GF-D8 (cell line): ENCODE results near the gene ATG9B.

Source experiments
- DNase-seq: peaks from one replicate; lab custom pipeline; 2025; lab: John Stamatoyannopoulos, UW

The ATG9B gene

DNA sequence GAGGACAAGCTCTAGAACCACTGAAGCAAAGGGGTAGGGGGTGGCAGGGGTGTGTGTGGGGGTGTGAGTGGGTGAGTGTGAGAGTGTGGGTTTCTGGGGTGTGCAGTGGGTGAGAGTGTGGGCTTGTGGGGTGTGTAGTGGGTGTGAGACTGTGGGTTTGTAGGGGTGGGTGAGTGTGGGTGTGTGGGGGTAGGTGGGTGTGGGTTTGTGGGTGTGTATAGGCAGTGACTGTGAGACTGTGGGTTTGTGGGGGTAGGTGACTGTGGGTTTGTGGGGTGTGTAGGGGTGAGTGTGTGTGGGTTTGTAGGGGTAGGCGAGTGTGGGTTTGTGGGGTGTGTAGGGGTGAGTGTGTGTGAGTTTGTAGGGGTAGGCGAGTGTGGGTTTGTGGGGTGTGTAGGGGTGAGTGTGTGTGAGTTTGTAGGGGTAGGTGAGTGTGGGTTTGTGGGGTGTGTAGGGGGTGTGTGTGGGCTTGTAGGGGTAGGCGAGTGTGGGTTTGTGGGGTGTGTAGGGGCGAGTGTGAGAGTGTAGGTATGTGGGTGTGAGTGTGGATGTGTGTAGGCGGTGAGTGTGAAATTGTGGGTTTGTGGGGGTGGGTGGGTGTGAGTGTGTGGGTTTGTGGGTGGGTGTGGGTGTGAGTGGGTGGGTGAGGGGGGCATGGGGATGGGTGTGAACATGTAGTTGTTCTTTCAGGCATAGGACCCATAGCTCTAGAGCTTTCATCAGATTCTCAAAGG, 24.6 kb downstream of the ATG9B start:
- no peak for DNase-seq

DNA sequence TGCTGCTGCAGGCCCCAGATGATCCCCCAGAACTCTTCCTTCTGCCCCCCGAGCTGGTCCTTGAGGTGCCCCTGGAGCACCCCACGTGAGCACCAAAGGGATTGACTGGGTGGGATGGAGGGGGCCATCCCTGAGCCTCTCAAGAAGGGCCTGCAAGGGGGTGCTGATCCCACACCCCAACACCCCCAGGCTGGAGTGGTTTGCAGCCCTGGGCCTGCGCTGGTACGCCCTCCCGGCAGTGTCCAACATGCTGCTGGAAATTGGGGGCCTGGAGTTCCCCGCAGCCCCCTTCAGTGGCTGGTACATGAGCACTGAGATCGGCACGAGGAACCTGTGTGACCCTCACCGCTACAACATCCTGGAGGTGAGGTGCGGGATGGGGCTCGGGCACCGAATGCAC, 25.3 kb downstream of the ATG9B start:
- DNase-seq: no peak

DNA sequence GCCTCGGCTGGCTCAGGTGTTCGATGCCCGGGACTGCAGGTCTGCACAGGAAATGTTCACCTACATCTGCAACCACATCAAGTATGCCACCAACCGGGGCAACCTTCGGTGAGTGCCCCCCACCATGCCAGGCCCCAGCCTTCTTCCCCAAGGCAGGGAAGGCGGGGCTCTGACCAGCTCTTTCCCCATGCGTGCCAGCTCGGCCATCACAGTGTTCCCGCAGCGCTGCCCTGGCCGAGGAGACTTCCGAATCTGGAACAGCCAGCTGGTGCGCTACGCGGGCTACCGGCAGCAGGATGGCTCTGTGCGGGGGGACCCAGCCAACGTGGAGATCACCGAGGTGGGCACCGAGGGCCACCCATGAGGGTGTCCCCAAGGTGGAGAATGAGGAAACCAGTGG, 26.0 kb downstream of the ATG9B start:
- DNase-seq: no peak

GRCh38 chr7:150997817-150998216, 26.5 kb downstream of the ATG9B start:
- no peak for DNase-seq

DNA sequence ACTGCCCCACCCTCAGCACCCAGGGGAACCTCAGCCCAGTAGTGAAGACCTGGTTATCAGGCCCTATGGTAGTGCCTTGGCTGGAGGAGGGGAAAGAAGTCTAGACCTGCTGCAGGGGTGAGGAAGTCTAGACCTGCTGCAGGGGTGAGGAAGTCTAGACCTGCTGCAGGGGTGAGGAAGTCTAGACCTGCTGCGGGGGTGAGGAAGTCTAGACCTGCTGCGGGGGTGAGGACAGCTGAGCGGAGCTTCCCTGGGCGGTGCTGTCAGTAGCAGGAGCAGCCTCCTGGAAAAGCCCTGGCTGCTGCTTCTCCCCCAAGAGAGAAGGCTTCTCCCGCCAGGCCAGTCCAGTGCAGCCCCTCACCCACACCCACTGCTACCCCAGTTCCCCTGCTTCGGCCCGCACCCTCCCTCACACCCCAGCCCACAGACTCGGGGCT, 27.2 kb downstream of the ATG9B start:
- DNase-seq: peak; percentile 42

GRCh38 chr7:150996376-150997074, 27.8 kb downstream of the ATG9B start:
- DNase-seq: peak; percentile 43

DNA sequence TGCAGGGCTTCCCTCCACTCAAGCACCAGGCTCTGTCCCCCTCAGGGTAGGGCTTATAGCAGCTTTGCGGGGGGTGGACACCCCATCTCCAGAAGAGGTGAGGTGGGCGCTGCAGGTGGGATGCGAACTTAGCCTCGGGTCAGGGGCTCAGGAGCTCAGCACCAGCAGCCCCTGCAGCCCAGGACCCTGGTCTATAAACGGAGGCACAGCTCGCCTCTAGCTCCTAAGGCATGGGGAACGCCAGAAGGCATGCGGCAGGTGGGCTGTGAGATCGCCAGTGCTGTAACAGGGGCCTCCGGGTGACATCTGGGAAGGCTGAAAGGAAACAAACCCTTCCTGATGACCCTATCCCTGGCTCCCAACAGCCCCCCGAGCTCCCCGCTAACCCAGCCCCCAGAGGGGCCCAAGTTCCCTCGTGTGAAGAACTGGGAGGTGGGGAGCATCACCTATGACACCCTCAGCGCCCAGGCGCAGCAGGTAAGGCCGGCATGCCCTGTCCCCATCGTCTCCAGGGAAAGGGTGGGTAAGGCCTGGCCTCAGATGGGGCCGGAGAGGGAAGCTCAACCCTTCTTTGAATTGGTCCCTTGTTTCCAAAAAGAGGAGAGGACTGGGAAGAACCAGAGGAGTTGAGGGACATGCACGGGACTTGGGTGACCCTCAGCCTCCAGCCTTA, 29.3 kb downstream of the ATG9B start:
- no peak for DNase-seq

DNA sequence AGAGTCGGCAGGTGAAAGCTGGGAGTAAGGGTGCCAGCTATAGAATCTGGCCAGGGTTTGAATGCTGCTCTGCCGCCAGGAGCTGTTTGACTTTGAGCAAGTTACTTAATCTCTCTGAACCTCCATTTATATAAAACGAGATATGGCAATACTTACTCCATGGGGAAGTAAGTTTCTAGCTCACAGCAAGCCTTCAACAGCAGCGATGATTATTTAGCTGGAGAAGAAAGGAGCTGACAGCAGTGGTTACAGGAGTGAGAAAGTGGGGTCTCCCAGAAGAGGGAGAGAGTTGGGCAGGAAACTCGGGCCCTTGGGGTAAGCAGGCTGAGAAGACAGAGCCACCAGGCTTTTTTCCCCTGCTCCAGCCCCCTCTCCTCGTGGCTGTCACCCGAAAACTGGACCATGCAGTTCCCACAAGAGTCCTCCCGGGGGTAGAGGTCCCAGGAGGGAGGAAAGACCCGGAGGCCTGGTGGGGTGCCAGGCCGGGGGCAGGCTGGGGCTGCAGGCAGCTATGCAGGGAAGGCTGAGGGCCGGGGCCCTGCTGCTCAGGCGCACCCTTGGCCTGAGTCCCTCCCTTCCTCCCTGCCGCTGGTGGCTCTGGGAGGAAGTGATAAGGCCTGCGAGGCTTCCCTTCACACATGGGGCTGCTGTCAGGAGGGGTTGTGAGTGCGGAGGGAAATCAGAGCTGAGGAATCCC, 30.0 kb downstream of the ATG9B start:
- DNase-seq: peak; percentile 85

GRCh38 chr7:150993511-150993910, 30.8 kb downstream of the ATG9B start:
- no peak for DNase-seq

- DNase-seq: no peak
These were observed 31.4 kb downstream of the ATG9B start for GRCh38 chr7:150992833-150993302.

- DNase-seq: no peak
These were observed 32.1 kb downstream of the ATG9B start for GRCh38 chr7:150992051-150992640.

GRCh38 chr7:150990416-150991186, 33.7 kb downstream of the ATG9B start, which contains the start of gene NOS3:
NOS3 (plus strand) TSS chr7:150991017; CDS start chr7:150993804, 2,787 bp downstream.
- no peak for DNase-seq

DNA sequence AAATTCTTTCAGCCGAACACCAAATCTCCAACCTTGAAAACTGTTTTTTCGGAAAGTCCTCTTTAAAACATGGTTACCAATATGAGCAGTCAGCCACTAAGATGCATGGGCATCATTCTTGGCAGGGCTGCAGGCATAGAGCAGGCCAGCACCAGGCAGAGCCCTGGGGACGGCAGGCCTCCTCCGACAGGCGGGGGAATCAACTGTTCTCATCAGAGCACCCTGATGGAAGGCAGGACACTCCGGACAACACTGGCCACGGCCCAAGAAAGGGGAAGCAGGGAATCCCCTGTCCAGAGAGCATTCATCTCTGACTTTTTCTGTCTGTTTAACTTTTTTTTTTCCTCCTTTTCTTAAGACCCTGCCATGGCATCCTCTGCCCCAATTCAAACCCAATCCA, 34.8 kb downstream of the ATG9B start:
- no peak for DNase-seq

DNA sequence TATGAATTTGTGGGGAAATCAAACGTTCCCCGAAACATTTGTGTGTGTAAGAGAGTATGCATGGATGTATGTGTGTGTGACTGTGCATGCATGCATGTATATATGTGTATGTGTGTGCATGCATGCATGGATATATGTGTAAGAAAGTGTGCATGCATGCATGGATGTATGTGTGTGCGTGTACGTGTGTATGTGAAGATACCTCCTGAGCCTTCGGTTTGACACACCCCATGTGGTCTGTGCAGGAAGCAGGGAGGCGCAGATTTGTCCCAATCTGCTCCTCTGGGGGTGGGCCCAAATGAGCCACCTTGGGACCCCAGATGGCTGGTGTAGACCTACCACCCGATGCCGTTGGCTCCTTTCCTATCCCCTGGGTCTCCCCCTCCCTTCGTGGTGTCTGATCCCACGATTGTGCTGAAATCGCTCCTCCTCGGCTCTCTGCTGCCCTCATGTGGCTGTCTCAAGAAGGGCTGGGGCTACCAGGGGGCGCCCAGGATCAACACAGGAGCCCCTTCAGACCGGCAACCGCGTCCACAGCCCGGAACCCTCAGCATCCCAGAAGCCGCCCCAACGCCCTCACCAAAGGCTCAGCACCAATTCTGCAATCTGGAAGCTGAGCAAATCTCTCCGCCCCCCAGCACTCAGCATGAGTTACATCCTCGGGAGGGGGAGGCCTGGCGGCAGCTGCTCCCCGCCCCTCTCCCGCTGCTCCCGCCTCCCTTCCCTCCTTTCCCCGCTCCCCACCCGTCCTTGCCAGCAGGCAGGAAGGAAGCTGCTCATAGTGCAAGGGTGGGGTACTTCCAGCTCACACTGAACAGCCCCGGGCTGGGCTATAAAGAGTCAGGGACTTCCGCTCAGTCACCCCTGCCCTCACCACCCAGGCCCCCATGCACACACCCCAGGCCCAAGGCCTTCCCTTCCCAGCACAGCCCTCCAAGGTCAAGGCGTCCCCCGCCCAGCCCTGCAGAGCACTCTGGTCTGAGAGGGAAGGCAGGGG, 35.8 kb downstream of the ATG9B start:
- no peak for DNase-seq

DNA sequence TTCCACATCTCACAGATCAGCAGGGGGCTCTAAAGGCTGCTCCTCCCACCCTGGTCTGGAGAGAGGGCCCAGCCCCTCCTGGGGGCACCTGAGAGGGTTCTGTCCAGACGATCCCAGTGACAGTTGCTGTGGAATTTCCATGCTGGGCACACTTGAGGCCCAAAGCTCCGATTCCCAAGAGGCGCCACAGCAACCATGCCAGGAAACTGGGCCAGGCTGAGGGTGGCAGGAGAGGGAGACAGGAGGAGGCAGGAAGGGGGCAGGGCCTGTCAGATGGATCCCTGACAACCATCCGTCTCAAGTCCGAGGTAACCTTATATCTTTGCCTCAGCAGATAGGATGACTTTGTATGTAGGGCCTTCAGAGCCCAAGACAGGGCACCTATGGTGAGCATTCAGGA, 37.7 kb downstream of the ATG9B start:
- no peak for DNase-seq

GRCh38 chr7:150986099-150986512, 38.2 kb downstream of the ATG9B start:
- DNase-seq: peak; percentile 29

GRCh38 chr7:150983893-150984368, 40.4 kb downstream of the ATG9B start:
- no peak for DNase-seq

GRCh38 chr7:150982351-150982750, 41.9 kb downstream of the ATG9B start:
- DNase-seq: no peak

DNA sequence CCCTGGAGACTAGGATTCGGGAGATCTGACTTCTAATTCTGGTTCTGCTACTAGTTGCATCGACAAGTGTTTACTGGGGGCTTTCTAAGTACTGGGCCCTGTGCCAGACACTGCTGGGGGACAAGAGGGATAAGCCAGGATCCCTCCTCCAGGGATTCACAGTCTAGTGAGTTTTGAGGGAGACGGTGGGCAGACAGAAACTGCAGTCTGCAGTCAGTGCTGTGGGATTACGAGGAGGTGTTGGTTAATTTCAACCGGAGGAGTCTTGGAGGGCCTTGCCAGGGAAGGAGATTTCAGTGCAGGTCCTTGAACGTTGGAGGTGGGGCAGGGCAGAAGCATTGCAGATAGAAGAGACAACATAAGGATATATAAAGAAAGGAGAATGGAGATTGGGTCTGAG, 42.6 kb downstream of the ATG9B start:
- DNase-seq: no peak

DNA sequence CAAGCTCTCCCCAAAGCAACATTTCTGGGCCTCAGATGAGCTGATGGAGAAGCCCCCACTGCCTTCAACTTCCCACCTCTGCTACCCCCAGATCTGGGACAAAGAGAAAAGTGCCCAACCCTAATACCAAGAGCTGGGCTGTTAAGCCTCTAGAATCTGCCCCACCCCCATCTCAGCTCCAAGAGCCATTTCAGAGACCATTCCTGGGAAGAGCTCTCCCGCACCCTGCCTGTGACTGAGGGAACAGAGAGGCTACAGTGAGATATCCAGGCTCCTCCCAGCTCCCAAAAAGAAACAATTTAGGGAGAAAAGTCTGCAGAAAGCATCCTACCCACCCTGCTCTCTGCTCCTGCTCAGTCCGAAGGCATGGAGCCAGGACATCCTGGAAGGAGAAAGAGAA, 43.6 kb downstream of the ATG9B start:
- DNase-seq: no peak
